ENCODE data around the gene CDH15.

Gene CDH15

DNA sequence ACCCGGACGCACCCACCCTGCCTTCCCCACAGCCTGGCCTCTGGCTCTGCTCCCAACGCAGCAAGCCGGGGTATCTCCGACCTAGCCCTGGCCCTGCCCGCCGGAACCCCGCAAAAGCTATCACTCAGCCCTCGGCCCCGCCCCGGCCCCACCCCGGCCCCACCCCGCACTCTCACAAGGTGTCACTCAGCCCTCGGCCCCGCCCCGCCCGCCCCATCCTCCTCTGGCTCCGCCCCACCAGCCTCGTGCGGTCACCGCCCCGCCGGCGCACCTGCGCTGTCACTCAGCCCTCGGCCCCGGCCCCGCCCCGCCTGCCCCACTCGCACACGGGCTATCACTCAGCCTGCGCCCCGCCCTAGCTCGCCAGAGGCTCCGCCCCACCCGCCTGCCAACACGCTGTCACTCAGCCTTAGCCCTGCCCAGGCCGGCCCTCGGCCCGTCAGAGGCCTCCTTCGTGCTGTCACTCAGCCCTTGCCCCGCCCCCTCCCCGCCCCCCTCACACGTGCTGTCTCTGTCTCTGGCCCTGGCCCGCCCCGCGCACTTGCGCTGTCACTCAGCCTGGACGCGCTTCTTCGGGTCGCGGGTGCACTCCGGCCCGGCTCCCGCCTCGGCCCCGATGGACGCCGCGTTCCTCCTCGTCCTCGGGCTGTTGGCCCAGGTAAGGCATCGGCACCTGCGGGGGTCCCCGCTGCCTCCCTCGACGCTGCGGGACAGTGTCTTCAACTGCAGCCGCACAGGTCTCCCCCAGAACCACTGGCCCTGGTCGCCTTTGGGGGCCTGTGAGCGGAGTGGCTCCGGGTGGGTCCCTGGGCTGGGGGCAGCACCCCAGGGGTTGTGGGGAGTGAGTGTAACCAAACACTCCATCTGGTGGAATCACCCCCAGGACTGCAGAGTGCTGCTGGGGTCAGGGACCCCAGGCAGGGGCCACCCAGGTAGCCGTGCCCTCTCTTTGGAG is at the start of gene CDH15:
Gene CDH15 (plus strand): TSS at position 533 of the 955 bp plus-strand sequence. CDS start 84 bp downstream, at position 617.
- peak; percentile 89 for DNase-seq (ENCODE audit: low read depth)

- no peak for DNase-seq (ENCODE audit: low read depth)
These were observed 49.2 kb upstream of the CDH15 start for GRCh38 chr16:89122322-89122851.

- DNase-seq (ENCODE audit: low read depth), result no peak
These were observed 48.3 kb upstream of the CDH15 start for GRCh38 chr16:89123001-89123830.

- no peak for DNase-seq (ENCODE audit: low read depth)
These were observed 47.8 kb upstream of the CDH15 start for GRCh38 chr16:89123831-89124100.

DNA sequence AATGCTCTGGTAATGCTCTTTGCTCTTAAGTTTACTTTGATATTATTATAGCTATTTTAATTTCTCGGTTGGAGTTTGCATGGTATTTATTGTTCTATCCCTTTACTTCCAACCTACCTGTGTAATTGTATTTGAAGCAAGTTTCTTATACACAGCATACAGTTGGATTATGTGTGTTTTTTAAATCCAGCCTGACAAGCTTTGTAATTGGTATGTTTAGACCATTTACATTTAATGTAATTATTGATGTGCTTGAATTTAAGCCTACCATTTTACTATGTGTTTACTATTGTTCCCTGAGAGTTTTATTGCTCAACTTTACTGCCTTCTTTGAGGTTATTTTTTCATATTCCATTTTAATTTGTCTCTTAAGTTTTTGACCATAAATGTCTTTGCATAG is 42.2 kb upstream of the CDH15 start:
- DNase-seq (ENCODE audit: low read depth), result no peak

DNA sequence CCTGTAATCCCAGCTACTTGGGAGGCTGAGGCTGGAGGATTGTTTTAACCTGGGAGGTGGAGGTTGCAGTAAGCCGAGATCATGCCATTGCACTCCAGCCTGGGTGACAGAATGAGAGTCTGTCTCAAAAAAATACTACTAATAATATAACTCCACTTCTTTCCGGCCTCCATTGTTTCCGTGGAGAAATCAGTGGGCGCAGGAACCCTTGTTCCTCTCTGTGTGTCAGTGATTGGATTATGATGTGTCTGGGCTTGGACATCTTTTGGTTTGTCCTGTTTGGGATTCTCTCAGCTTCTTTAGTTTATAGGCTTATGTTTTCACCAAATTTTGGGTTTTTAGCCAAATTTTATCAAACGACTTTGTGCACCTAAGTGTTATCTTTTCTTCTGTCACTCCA is 41.1 kb upstream of the CDH15 start:
- DNase-seq (ENCODE audit: low read depth), result no peak

DNA sequence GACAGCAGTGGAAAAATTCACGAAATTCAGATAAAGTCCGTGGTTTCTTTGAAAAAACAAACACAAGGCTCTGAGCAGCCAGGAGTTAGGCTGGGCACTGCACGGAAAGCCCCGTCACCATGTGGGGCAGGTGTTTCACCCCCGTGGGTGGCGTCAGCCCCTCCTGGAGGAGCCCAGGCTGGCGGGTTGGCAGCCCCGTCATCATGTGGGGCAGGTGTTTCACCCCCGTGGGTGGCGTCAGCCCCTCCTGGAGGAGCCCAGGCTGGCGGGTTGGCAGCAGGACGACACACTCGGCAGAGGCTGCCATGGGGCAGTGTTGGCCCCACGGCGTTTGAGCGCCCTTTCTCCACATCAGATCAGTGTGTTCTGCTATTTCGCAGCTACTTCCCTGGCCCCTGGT is 39.8 kb upstream of the CDH15 start:
- DNase-seq (ENCODE audit: low read depth), result no peak

GRCh38 chr16:89132194-89133005 is 39.1 kb upstream of the CDH15 start:
- DNase-seq (ENCODE audit: low read depth), result no peak

DNA sequence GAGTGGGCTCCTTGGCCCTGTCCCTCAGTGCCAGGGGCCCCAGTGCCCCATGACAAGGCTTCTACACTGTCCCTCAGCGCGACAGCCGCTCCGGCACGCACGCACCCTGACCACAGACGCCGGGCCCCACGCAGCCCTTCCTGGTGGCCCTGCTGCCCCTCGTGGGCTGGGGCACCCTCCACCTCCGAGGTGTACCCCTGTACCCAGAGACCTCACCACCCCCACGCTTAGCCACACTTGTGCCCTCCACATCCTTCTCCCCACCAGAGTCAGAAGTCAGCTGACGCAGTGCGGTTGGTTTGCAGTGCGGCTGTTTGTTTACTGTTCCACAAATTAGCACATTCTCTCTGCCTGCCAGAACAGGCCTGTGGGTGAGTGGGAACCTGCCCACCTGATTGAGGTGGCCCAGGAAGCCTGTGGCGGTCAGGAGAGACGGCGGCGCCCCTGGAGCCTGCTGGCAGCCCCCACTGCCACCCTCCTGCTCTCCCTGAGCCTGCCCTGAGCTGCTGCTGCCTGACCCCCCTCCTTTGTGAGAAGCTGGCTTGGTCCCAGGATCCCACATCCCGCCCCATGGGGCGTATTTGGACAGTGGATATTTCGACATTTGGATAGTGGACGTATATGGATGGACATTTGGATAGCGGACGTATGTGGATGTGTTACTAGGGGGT is 38.0 kb upstream of the CDH15 start:
- no peak for DNase-seq (ENCODE audit: low read depth)

- no peak for DNase-seq (ENCODE audit: low read depth)
These were observed 37.3 kb upstream of the CDH15 start for GRCh38 chr16:89134269-89134668.

- DNase-seq (ENCODE audit: low read depth), result no peak
These were observed 36.4 kb upstream of the CDH15 start for GRCh38 chr16:89135166-89135565.

- DNase-seq (ENCODE audit: low read depth), result no peak
These were observed 35.4 kb upstream of the CDH15 start for GRCh38 chr16:89135971-89136765.

DNA sequence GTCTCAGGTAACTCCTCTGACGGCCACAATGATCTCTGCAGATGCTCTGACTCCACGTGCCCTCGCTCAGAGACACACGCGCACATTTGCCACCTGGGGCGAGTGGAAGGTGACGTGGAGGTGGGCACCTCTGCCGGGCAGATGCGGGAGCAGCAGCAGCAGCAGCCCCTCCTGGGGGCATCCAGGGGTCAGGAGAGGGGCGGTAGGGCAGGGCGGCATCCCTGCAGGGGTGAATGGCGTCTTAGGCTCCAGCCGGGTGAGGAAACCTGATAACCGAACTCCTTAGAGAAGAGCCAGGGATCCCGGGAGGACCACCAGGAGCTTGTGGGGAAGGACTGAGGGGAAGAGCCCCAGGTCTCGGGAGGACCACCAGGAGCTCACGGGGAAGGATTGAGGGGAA is 34.6 kb upstream of the CDH15 start:
- no peak for DNase-seq (ENCODE audit: low read depth)

GRCh38 chr16:89137666-89138512 is 33.7 kb upstream of the CDH15 start:
- DNase-seq (ENCODE audit: low read depth), result no peak

- DNase-seq (ENCODE audit: low read depth), result no peak
These were observed 33.1 kb upstream of the CDH15 start for GRCh38 chr16:89138513-89138795.

DNA sequence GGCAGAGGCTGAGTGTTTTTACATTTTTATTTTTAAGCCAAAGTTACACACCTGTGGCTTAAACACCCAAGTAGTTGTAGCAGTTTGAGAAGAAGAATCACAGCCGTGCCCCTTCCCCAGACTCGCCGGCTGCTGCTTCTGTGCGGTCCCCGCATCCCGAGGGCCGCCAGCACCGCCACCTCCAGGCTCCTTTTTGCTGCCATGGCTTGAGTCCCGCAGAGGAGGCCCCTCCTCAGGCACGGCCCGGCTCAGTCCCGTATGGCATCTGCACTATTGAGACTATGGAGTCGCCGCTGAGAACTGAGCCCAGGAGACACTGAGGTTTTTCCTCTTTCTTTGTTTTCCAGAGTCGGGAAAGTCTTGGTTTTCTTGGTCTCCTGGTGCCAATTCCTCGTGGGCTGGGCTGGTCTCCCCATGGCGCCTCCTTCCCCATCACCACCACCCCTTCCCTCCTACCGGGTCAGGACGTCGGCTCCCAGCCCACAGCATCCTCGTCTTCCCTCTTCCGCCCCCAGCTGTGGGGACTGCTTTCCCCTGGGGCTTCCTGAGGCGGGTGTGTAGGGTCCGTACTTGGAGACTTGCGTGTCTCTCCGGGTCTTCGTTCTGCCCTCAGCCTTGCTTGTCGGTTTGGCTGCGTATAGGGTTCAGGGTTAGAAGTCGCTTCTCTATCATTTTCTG is 32.6 kb upstream of the CDH15 start:
- no peak for DNase-seq (ENCODE audit: low read depth)

DNA sequence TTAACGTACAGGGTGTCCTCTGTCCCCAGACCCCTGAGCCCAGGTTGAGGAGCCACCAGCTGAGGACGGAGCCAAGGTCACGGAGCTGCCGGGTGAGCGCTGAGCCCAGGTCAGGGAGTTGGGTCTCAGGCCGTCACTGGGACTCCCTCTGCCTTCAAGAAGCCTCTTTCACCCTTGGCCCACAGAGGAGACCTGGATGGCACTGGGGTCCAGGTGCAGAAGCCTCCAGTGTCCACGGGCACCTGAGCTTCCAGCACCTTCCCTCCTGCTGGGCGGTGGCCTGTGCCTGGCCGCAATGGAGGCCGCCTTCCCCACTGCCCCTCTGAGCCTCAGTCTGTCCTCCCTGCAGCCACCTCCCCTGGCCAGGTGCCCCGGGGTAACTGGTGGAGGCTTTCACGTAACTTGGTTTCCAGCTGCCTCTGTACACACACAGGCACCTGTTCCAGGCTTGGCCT is 31.6 kb upstream of the CDH15 start:
- no peak for DNase-seq (ENCODE audit: low read depth)

DNA sequence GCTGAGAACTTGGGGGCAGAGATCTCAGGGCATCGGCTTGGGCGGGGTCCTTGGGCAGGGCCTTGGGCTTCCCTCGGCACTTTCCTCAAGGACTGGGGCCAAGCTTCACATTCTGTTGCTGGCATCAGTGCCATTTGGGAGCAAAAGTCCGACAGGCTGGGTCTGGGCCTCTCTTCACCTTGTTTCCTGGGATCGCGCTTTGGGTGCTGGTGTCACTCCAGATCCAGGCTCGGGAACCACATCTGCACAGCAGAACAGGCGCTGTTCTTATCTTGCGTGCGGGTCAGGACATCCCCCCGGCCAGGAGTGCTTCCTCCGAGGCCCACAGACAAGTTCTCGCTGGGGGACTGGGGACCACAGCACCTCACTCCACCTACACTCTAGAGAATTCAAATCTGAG is 31.1 kb upstream of the CDH15 start:
- no peak for DNase-seq (ENCODE audit: low read depth)
